Esophagus mucosa (tissue), 1 donor: Measurements from ENCODE around the gene MMP11. TPM values are rescaled to one million over a fixed set of nuclear protein-coding genes. Genes with fewer than 3 reads are reported as not detected.
A peak's percentile ranks its signal among the peaks of the same experiment; 100 is the strongest.
"Not testable (repeated sequence)": the region's sequence is repeated elsewhere in the genome, so short reads cannot be mapped to it uniquely, and the experiment has no call there.

Source experiments
- ATAC-seq: fragments of 200-7000 bp; cut with Tn5 transposase; one replicate; pipeline ENCODE4 v1.9.1; 2020
- total RNA-seq: library from RNA; stranded (reverse); gene quantifications from one replicate; pipeline ENCODE4 v1.2.4, GENCODE V29; 2023
- donor health status: DM: yes; HTN: yes; CAD: no.

The MMP11 gene
- total RNA-seq: 1.7 TPM

- peak; percentile 43 for ATAC-seq
Measured at GRCh38 chr22:23772649-23773473, at the start of gene MMP11. MMP11 (plus strand) TSS chr22:23772849; CDS start chr22:23772871, 22 bp downstream.

DNA sequence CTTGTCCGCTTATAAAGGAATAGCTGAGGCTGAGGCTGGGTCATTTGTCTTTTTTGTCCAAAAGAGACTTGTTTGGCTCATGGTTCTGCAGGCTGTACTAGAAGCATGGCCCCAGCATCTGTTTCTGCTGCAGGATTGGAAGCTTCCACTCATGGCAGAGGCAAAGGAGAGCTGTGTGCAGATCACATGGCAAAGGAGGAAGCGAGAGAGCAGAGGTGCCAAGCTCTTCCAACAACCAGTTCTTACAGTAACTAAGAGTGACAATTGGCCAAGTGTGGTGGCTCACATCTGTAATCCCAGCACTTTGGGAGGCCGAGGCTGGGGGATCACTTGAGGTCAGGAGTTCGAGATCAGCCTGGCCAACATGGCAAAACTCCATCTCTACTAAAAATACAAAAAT lies 44.5 kb upstream of the MMP11 start:
- ATAC-seq: not testable (repeated sequence)

DNA sequence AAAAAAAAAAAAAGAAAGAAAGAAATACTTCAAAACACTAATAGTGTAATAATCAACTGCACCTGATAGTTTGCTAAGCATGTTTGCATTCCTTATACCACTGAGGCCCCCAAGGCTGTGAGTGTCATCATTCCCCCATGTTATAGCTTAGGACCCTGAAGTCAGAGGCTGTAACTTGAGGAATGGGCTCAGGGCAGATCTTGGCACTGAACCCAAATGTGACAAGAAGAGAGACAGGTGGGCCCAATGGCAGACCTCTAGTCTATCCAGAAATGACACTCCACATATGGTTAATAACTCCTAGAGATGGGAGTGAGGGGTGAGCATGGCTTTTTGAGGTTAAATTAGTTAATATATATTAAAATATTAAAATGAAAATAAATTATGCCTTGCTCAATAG lies 35.0 kb upstream of the MMP11 start:
- no peak for ATAC-seq

GRCh38 chr22:23742505-23743264 lies 30.0 kb upstream of the MMP11 start:
- ATAC-seq: peak; percentile 21

DNA sequence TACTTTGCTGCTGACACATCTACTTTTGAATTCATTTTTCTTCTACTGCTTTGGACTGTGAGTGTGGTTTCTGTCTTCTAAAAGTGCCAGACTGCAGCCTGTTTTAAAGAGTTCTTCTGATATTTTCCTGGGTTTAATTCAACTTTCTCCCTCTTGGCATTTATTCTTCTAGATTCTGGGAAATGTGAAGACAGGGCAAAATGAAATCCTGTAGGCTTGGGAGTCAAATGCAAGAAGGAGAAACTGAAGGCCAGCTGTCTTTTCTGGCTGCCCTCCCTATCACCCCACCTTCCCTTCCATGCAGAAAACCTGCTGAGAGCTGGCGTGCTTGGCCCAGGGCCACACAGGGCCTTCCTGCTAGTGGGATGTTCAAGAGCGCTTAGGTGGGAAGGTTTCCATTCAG lies 29.3 kb upstream of the MMP11 start:
- ATAC-seq: no peak

GRCh38 chr22:23744001-23744400 lies 28.6 kb upstream of the MMP11 start:
- no peak for ATAC-seq

GRCh38 chr22:23744485-23744884 lies 28.2 kb upstream of the MMP11 start:
- no peak for ATAC-seq

GRCh38 chr22:23745791-23746190 lies 26.9 kb upstream of the MMP11 start:
- no peak for ATAC-seq

- no peak for ATAC-seq
Measured at GRCh38 chr22:23749841-23750301, 22.8 kb upstream of the MMP11 start.

- ATAC-seq: no peak
Measured at GRCh38 chr22:23750367-23750713, 22.3 kb upstream of the MMP11 start.

- ATAC-seq: peak; percentile 90
Measured at GRCh38 chr22:23750714-23751440, 21.8 kb upstream of the MMP11 start, which contains the start of gene ZNF70. ZNF70 (minus strand) TSS chr22:23751112; CDS start chr22:23745140, 5,972 bp downstream.

DNA sequence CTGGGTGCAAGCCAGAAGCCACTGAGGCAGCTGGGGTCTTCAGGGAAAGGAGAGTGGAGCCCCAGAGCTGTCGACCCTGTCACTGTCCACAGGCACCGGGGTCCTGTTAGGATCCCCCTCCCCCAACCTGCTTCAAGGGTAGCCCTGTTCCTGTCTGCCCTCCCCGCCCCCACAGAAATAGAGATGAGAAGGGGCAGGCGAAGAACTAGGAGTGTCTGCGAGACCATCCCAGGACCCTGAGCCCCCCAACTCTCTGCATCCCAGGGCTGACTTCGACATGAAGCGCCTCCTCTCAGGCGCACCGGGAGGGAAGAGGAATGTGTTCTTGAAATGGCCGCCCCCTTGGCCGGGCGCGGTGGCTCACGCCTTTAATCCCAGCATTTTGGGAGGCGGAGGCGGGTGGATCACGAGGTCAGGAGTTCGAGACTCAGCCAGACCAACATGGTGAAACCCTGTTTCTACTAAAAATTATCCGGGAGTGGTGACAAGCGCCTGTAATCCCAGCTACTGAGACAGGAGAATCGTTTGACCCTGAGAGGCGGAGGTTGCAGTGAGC lies 21.1 kb upstream of the MMP11 start:
- peak; percentile 17 for ATAC-seq

GRCh38 chr22:23752090-23752691 lies 20.5 kb upstream of the MMP11 start:
- peak; percentile 24 for ATAC-seq

- ATAC-seq: no peak
Measured at GRCh38 chr22:23752750-23753149, 19.9 kb upstream of the MMP11 start.

DNA sequence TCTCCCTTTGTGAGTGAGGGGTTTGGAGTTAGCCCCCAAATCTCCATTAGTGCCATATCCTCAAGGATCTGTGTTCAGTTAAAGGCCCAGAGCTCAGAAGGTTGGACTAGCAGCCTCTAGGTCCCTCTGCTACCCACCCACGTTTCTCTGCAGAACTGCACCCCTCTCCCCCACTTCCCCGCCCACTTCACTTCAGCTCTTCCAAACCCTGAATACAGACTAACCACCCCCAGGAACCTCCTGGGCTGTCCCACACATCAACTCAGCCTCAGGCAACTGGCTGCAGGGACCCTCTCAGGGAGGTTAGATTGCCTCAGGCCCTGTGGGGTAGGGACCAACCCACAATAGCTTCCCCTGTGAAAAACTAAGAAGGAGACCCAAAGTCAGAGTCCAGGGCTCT lies 19.3 kb upstream of the MMP11 start:
- ATAC-seq: no peak

- ATAC-seq: no peak
Measured at GRCh38 chr22:23754220-23754919, 18.3 kb upstream of the MMP11 start, which contains the start of gene VPREB3. VPREB3 (minus strand) TSS chr22:23754425; CDS start chr22:23754363, 62 bp downstream.

DNA sequence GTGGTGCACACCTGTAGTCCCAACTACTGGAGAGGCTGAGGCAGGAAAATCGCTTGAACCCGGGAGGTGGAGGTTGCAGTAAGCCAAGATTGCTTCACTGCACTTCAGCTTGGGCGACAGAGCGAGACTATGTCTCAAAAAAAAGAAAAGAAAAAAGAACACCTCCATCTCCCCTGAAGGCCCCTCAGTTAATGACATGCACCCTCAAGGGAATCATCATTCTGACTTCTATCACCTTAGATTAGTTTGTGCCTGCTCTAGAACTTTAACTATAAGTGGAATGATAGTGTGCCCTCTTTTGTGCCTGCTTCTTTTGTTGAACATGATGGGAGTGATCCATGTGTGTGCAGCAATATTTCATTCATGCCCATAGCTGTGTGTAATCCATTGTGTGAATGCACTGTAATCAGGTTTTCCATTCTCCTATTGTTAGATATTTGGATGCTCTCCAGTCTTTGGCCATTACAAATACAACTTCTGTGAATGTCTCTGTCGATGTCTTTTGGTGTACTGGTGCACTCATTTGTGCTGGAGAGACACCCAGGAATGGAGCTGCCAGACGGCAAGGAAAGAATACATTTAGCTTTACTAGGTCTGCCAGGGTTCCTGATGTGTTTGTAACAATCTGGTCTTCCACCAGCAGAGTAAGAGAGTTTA lies 17.5 kb upstream of the MMP11 start:
- no peak for ATAC-seq

GRCh38 chr22:23755711-23756110 lies 16.9 kb upstream of the MMP11 start:
- ATAC-seq: no peak

DNA sequence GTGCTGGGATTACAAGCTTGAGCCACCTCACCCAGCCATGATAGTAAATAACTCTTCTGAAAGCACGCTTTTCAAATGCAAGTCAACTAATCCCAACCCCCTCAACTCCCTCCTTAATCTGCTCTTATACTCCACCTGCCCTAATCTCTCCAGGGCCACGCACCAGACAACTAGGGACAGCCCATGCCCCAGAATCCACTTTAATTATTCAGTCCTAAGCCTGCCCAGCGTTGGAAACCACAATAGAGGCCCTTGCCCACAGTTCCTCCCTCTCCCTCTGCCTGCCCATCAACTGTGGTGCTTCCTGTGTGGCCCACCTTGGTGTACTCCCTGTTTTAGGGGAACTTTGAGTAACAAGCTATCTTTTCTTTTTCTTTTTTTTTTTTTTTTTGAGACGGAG lies 15.8 kb upstream of the MMP11 start:
- no peak for ATAC-seq

GRCh38 chr22:23759566-23759965 lies 13.1 kb upstream of the MMP11 start:
- no peak for ATAC-seq

DNA sequence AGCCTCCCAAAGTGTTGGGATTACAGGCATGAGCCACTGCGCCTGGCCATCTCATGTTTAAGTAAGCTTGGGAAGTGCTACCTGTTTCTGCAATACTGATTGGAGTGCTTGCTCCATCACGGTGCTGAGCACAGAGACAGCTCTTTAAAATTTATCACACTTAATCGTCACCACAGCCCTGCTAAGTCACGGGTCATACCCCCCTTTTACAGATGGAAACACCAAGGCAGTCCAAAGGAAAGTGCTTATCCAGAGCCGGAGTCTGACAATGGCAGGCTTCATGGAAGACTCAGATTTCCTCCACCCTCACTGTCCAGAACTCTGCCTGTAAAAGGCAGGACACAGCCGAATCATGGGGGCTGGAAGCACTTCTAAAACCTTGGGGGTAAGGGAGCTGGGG lies 12.6 kb upstream of the MMP11 start:
- ATAC-seq: no peak
